GM19025 (cell line): ENCODE data around the gene DERL3.

ENCODE experiments used
- ATAC-seq: cut with Tn5 transposase; IDR thresholded peaks from one replicate; pipeline ENCODE4 v1.9.1; 2021; ENCODE audit warnings: mild to moderate bottlenecking, low read depth, moderate library complexity; ENCODE audit not compliant: unreplicated experiment

The DERL3 gene

DNA sequence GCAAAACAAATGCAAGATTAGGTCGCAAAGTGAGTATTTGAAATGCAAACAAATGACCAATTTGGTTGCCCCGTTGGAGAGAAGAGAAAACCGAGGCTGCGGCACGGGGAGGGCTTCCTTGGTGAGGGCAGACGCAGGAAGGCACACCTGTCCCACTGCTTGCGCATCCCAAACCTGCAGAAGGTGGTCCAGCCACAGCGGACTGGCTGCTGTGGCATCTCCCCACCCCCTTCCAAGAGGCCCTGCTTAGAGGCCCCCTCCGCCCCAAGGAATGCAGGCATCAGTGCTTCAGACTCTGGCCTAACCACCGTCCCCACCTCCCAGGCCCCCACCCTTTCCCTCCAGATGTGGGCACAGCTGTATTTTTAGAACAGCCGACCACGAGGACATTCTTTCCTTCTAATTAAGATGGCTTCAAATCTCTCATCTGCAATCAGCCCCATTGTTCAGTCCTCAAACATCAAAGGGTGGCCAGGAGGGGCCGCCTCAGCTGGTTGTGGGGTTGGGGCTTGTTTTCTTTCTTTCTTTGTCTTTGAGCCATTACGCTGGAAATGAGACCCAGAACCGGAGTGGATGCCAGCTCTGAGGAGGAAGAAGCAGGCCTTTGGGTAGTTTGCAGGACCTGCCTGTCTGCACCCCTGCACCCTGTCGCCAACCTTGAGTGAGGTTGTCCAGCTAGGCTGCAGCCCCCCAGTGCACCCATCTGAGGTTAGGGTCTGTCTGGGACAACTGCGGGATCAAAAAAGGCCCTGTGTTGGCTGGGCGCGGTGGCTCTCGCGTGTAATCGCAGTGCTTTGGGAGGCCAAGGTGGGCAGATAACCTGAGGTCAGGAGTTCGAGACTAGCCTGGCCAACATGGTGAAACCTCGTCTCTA lies 9.4 kb upstream of the DERL3 start:
- ATAC-seq: no peak

DNA sequence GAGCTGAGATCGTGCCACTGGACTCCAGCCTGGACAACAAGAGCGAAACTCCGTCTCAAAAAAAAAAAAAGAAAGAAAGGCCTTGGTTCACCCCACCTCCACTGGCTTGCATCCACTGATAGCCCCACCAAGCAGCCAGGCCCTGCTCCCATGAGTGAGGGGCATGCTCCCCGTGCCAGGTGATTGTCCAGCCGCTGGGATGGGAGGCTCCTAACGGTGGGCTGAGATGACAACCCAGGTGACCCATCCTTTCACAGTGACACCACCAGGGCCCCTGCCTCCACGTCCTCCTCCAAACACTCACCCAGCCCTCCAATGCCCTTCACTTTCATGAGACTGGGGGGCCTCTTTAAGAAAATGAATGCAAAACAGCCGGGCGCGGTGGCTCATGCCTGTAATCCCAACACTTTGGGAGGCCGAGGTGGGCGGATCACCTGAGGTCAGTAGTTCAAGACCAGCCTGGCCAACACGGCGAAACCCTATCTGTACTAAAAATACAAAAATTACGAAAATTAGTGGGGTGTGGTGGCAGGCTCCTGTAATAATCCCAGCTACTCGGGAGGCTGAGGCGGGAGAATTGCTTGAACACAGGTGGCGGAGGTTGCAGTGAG lies 8.6 kb upstream of the DERL3 start:
- ATAC-seq: no peak

DNA sequence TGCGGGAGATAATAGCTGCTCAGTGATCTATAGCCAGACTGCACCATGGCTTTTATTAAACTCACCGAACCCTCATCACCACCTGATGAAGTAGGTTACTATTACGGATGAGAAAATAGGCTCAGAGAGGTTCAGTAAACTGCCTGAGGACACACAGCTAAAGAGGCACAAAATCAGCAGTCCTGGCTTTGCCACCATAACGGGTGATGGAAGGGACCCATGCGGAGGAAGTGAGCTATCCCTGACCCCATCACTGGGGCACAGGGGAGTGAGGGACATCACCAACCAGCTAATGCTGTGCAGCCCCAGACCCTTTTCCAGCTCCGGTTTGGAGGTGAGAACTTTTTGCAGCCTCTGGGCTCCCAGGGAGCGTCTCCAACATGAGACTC lies 7.3 kb upstream of the DERL3 start:
- ATAC-seq: no peak

DNA sequence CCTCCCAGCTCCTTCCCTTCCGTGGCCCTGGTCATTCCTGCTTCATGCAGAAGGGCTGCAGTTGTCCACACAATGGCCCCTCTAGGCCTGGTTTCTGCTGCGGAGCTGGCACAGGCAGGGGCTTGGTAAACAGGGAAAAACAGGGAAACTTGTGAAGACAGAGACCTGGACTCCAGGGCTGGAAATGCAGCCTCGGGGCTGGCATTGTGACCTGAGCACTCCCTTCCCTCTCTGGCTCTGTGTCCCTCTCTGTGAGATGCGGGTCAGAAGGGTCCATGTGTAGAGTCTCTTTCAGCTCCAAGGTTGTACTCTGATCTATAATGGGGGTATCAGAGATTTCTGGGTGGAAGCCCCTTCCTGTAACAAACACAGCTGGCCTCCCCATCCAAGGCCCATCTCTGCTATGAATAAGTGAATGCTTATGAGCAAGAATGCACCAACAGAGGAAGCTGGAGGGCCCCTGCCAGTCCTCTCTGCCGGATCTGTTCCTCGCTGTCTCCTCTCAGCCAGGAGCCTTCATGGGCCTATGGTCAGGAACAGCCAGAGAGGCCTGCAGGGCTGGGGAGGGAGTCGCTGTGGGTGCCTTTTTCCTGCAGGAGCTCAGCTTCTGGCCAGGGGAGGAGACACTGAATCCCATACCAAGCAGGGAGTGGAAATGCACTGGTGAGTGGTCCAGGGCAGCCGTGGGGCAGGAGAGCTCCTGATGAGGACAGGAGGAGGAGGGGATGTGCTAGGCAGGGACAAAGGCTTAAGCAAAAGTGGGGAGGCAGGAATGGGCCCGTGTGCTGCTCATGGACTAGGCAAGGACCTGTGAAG lies 6.7 kb upstream of the DERL3 start:
- no peak for ATAC-seq

DNA sequence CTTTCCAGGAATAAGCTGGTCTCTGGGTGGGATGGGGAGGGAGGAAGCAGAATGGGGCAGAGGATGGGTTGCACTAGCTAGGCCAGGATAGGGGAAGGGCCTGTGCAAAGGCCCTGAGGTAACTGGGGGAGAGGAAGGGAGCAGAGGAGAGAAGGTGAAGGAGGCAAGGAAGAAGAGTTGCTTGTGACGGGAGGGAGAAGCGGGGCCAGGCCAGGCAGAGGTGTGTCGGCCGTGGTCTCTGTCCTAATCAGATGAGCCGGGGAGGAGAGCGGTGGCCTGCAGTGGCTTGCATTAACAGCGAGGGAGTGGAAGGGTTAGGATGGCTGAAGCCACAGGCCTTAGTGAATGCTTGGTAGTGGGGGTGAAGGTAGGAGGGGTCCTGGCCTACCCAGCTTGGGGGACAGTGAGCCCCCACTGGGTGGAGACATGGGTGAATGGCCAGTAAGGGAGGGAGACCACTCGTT lies 6.0 kb upstream of the DERL3 start:
- ATAC-seq: no peak

DNA sequence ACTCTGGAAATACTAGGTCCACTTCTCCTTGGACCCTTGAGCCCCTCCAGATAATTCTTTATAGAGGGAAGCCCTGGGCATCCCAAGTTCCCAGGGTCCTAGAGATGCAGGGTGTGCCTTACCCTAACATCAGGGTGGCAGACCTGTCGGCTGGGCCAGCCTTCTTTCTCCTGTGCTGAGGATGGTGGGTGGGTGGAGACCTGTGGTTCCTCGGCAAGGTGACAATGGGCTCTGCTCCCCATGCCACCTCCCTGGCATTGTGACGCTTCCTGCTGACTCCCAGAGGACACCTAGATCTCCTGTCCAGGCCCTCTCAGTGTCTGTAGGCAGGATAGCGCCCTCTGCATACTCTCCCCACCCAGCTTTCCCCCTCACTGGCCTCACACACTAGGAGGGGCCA lies 3.8 kb upstream of the DERL3 start:
- no peak for ATAC-seq

DNA sequence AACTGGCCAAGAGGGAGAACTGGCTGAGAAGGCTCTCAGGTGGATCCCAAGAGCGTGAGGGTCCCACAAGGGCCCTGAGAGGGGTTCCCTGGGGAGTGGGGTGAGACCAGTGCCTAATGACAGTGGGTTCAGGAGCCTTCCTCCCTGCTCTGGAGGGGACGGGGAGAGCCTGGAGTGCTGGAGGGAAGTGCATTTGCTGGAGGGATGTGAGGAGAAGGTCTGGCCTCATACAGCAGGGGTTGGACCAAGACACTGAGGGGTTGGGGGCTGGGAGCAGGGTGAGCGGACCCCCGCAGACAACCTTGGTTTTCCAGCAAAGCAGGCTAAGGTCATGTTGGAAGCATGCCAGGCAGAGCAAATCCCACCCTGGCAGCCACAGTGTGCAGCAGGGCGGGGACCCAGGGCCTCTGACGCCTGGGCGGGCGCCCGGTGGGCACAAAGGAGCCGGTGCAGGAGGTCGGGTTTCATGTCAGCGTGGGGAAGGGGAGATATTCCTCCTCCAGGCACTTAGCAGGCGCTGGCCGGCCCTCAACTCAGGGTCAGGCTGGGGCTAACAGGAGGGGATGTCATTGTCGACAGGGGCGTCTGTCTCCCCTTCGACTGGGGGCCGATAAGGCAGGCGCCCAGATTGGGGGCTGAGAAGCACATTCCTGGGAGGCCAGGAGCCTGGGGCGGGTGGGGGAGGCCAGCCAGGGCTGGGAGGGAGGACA lies 3.1 kb upstream of the DERL3 start:
- ATAC-seq: no peak

DNA sequence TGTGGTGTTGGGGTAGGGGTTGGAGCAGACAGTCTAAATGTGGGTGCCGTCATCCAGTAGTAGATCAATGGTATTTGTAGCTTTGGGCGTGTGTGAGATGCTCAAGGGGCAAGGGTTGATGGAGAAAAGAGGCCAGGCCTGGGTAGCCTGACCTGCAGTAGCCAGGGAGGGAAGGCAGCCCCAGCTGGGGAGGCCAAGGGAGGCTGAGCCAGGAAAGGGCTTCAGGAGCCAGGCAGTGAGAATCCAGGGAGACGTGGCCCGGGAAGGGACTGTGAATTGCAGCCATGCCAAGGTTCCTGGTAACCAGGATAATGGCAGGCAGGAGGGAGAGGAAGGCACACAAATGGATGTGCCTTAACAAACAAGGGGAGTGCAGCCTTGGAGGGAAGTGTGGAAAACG lies 2.5 kb upstream of the DERL3 start:
- ATAC-seq: no peak

DNA sequence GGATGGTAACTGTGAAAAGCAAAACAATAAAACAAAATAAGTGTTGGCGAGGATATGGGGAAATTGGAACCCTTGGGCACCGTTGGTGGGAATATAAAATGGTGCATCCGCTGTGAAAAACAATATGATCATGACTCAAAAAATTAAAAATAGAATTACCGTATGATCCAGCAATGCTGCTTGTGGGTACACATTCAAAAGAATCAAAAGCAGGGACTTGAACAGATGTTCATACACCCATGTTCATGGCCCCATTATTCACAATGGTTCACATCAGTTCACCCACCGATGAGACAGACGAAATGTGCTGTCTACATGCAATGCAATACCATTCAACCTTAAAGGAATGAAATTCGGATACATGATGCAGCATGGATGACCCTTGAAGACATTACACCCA lies 1.2 kb upstream of the DERL3 start:
- no peak for ATAC-seq

DNA sequence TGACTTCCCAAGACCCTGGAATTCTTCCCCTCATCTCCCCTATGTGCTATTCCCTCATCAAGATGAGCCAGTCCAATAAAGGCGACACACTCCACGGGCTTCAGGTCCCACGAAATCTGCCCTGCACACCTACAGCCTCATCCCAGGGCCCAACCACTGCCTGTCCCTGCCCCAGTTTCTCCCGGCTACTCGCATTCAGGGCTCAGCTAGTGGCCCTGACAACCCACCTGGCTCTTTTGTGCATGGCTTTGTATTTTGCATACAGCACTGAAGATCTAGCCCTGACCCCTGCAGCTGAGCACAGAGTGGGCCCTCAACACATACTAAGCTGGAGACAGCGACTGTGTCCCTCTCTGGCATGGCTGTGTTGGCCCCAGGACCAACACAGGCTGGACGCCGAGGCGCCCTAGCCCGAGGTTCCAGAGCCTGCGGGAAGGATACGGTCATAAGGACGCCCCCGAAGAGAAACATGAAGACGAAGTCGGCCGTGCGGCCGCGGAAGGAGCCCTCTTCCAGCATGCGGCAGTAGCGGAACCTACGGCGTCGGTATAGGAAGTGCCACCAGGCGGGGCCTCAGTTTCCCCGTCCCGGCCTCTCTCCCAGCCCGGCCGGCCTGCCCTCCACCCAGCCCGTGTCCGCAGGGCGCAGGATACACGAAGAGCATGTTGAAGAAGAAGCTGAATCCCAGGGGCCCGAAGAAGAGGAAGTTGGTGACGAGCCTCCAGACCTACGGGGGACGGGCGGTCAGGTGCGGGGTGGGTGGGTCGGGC lies 710 bp downstream of the DERL3 start:
- ATAC-seq: no peak

DNA sequence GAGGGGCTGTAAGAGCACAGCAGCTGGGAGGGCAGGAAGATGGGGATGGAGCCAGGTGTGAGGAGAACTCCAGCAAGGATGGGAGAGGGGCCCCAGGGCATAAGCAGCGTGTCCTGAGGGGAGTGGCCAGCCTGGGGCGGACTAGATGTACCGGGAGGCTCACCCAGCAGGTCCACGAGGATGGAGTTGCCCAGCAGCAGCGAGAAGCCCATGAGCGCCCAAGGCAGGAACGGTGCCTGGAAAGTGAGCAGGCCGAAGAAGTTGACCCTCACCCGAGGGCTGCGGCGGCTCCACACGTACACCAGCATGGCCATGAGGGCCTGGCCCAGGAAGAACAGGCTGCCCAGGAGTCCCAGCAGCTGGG lies 1.3 kb downstream of the DERL3 start:
- no peak for ATAC-seq

DNA sequence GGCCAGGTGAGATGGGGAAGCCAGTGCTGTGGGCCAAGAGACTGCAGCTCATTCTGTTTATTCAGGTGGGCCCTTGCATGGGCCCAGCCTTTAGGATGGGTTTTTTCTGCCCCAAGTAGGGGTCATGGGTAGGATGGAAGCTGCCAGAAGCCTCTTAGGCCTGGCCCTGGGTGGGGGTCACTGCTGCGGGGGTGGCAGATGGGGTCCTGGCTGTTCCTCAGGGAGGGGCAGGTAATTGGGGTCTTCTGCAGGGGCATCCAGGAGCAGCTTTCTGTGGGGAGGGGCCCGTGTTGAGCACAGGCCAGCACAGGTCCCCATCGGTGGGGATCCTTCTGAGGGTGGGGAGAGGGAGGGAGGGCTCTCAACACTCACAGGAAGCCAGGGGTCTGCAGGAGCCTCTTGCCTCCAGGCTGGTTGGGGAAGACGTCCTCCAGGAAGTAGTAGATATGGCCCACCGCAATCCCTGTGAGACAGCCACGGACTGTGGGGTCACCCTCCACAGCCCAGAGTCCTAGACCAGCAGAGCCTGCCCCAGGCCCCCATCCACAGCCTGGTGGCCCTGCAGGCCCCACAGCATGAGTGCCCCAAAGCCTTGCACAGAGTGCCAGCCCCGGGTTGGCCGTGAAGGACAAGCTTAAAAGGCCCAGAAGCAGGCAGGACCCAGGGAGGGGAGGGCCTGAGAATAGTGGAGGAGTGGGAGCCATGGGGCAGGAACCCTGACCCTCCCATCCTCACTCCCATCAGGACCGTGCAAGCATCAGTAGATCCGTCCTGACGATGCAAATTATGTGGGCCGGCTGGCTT lies 1.9 kb downstream of the DERL3 start:
- ATAC-seq: no peak

DNA sequence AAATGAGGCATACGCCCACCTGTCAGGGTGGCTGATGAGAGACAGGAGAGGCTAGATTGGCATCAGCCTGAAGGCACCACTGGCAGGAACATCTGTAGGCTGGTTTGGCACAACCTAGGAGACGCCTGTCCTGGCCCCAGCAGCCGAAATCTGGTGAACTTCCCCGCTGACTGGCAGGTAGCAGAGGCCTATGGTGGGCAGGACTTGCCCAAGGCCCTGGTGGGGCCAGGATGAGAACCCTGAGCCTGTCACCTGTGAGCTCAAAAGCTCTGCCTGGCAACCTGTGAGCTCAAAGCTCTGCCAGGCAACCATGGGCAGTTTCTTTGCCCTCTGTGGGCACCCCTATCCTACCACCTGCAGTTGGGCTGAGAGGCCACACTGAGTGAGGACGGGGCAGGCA lies 2.5 kb downstream of the DERL3 start:
- no peak for ATAC-seq

DNA sequence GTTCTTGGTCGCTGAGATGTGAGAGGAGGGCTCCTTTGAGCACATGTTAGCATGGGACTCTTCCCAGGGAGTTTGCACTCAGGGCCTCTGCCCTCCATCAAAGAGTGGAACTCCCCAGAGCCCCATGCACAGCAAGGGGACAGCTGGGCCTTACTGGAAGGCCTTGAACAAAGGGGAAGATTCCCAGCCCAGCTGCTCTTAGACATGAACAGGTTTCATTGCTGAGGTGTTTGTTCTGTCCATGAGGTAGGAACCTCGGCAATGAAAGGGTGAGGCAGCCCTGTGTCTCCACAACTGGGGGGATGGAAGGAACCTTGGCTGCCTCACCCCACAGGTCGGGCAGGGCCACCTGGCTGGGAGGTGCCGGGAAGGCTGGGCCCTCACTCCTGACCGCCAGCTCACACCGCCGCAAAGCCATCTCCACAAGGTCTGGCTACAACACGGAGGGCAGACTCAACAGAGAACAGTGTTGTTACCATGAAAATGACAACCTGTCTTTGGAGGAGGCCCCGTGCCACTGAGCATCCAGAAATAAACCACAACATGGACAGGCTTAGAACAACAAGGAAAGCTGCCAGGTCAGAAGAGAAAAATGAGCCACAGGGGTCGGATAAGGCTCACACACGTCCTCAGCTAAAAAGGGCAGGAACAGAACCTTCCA lies 3.2 kb downstream of the DERL3 start:
- ATAC-seq: no peak

DNA sequence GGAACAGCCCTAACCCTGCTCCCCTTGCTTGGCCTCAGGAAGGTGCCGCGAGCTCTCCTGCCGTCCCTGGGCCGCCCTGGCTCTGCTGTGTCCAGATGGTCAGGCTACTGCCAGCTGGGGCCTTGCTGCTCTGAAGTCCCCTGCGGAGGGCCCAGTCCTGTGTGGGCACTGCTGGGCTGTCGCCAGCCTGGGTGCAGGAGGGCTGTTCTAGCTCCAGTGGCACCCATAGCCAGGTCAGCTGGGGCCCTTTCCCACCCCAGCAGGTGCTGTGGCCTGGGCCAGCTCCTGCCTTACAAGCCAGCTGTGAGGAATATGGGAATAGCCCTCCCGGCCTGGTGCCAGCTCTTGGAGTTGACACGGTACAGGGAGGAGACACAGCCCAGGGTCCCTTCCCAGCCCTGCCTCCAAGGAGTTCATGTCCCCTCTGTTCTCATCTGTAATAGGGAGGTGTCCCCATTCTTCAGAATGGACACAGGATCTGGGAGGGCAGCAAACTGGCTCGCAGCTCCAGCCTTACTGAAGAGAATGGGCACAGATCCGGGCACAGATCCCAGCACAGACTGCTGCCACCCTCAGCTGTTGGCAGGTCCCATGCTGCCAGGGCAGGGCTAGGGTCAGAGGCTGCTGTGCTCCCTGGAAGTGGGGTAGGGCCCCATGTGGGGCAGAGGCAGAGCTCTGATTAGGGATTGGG lies 3.9 kb downstream of the DERL3 start:
- no peak for ATAC-seq

DNA sequence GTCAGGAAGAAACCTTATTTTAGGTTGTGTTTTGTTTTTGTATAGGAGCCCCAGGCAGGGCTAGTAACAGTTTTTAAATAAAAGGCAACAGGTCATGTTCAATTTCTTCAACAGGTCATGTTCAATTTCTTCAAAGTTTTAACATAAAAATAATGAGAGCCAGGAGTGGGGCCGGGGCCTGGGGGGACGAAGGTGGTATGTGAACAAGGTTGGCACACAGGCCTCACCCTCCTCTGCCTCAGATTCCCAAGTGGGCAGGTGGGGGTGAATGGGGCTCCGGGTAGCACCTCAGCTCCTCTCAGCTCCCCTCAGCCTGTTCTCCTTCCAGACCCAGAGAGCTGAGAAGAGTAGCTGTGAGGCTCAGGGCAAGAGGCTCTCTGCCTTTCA lies 4.4 kb downstream of the DERL3 start:
- ATAC-seq: no peak

DNA sequence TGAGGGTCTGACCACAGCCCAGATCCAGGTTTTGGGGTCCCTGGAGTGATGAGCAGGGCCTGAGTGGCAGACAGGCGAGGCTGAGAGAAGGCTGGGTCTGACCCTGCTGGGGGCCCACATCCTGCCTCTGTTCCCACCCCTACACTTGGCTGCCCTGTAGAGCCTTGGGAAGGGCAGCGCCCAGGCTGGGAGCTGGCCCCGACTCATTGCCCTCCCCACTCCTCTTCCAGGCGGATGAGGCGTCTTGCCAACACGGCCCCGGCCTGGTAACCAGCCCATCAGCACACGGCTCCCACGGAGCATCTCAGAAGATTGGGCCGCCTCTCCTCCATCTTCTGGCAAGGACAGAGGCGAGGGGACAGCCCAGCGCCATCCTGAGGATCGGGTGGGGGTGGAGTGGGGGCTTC lies 4.9 kb downstream of the DERL3 start:
- ATAC-seq: no peak
